Osteocyte (in vitro differentiated cells): Measurements from ENCODE around the gene CCDC187. TPM values are rescaled to one million over a fixed set of nuclear protein-coding genes. Genes with fewer than 3 reads are reported as not detected.

Experiments used
- DNase-seq: peaks from one replicate; pipeline ENCODE4 v3.0.0; 2021; ENCODE audit warnings: mixed read lengths; ENCODE audit not compliant: unreplicated experiment; ENCODE audit errors: extremely low spot score
- H3K27ac Mint-ChIP-seq: one replicate; pipeline ENCODE4 v1.8.0; 2021; ENCODE audit warnings: mild to moderate bottlenecking, mixed read lengths; ENCODE audit not compliant: unreplicated experiment
- H3K27me3 Mint-ChIP-seq: one replicate; pipeline ENCODE4 v1.8.0; 2021; ENCODE audit warnings: mixed read lengths; ENCODE audit not compliant: unreplicated experiment
- H3K36me3 Mint-ChIP-seq: one replicate; pipeline ENCODE4 v1.8.0; 2021; ENCODE audit warnings: mixed read lengths; ENCODE audit not compliant: unreplicated experiment
- H3K4me1 Mint-ChIP-seq: one replicate; pipeline ENCODE4 v1.8.0; 2021; ENCODE audit warnings: mixed read lengths; ENCODE audit not compliant: unreplicated experiment
- H3K4me3 Mint-ChIP-seq: one replicate; pipeline ENCODE4 v1.8.0; 2021; ENCODE audit warnings: mild to moderate bottlenecking, moderate library complexity, mixed read lengths; ENCODE audit not compliant: unreplicated experiment
- H3K9me3 Mint-ChIP-seq: one replicate; pipeline ENCODE4 v1.8.0; 2021; ENCODE audit warnings: mixed read lengths; ENCODE audit not compliant: unreplicated experiment
- total RNA-seq: library from RNA; stranded (reverse); gene quantifications from 2 replicates; pipeline ENCODE4 v1.2.1, GENCODE V29; 2021
- TF ChIP-seq, protein P1 (sequence below): fragments of 200-600 bp; sonication (generic); IDR thresholded peaks from 2 replicates; pipeline ENCODE4 v1.5.0; 2021; ENCODE audit warnings: antibody characterized with exemption, mild to moderate bottlenecking, moderate library complexity

CCDC187 gene
- total RNA-seq, 1 donor from 2014 or later, result not detected

DNA sequence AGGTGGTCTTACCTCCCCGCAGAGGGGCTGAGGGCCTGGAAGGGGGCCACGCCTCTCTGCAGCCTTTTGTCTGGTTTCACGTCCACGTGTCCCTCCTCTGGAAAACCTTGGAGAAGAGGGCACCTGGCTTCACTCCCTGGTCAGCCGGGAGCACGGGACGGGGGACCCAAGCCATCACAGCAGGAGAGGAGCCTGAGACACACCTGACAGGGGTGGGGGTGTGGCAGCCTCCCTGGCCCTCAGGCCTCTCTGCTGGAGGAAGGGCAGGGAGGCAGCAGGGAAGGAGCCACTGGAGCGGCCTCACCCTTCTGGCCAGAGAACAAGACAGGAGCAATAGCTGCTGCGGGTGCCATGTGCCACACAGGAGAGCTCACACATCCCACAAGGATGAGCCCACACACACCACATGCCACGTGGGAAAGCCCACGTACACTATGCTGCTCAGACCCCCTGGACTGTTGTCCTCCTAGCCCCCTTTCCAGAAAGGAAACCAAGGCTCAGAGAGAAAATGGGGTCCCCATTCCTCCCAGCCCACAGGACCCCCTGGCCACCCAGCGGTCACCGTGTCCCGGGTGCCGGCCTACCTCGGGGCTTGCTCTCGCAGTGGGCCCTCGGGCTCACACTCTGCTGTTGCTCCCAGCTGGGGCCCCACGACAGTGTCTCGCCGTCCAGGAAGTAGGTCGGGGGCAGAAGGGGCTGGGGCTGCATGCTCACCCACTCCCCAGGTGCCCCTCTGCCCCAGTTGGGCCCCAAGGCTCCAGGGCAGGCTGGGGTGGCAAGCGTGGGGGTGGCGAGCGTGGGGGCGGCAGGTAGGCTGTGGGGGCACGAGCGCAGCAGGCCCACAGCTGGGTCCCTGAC is 18.2 kb downstream of the CCDC187 start:
- Mint-ChIP-seq H3K4me3 (no peak overlapping the region), H3K27ac (no peak overlapping the region), H3K9me3 (no peaks in the 10 kb centered on the region), H3K27me3 (peaks cover 13% of the 10 kb centered on the region), H3K4me1 (peaks cover 5% of the 10 kb centered on the region), H3K36me3 (peaks cover 2% of the 10 kb centered on the region)
- TF ChIP-seq, protein P1, sequence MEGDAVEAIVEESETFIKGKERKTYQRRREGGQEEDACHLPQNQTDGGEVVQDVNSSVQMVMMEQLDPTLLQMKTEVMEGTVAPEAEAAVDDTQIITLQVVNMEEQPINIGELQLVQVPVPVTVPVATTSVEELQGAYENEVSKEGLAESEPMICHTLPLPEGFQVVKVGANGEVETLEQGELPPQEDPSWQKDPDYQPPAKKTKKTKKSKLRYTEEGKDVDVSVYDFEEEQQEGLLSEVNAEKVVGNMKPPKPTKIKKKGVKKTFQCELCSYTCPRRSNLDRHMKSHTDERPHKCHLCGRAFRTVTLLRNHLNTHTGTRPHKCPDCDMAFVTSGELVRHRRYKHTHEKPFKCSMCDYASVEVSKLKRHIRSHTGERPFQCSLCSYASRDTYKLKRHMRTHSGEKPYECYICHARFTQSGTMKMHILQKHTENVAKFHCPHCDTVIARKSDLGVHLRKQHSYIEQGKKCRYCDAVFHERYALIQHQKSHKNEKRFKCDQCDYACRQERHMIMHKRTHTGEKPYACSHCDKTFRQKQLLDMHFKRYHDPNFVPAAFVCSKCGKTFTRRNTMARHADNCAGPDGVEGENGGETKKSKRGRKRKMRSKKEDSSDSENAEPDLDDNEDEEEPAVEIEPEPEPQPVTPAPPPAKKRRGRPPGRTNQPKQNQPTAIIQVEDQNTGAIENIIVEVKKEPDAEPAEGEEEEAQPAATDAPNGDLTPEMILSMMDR, result no peak
- no peak for DNase-seq

DNA sequence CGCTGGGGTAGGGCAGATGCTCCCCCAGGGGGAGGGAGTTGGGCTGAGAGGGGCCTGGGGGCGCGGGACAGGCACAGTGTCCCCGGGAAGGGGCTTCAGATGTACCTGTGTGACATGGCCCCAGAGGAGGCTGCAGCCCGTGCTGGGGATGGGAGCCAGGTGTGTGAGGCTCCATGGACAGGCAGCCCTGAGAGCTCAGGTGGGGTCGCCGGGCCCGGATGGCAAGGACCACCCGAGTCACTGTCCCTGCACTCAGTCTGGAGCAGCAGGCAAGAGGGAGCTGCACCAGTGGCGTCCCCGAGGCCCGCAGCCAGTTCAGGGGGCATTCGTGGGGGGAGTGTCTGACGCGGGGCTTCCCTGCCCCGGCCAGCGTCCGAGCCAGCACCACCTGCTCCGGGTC is 18.9 kb downstream of the CCDC187 start:
- Mint-ChIP-seq H3K36me3 (peaks cover 2% of the 10 kb centered on the region), H3K9me3 (no peaks in the 10 kb centered on the region), H3K27me3 (peaks cover 13% of the 10 kb centered on the region), H3K4me3 (no peak overlapping the region), H3K4me1 (peaks cover 5% of the 10 kb centered on the region), H3K27ac (no peak overlapping the region)
- DNase-seq, result no peak
- TF ChIP-seq, protein P1, result no peak

- H3K36me3 Mint-ChIP-seq, result peaks cover 2% of the 10 kb centered on the region
- no peak overlapping the region for H3K4me3 Mint-ChIP-seq
- peaks cover 5% of the 10 kb centered on the region for H3K4me1 Mint-ChIP-seq
- TF ChIP-seq, protein P1, result no peak
- no peaks in the 10 kb centered on the region for H3K9me3 Mint-ChIP-seq
- DNase-seq, result no peak
- no peak overlapping the region for H3K27ac Mint-ChIP-seq
- H3K27me3 Mint-ChIP-seq, result peaks cover 13% of the 10 kb centered on the region
Measured at GRCh38 chr9:136284311-136284710, 19.6 kb downstream of the CCDC187 start.

GRCh38 chr9:136283291-136284235 is 20.3 kb downstream of the CCDC187 start:
- DNase-seq, result peak; percentile 92
- H3K27me3 Mint-ChIP-seq, result peaks cover 16% of the 10 kb centered on the region
- no peaks in the 10 kb centered on the region for H3K9me3 Mint-ChIP-seq
- TF ChIP-seq, protein P1, result peak; percentile 93
- H3K36me3 Mint-ChIP-seq, result peaks cover 2% of the 10 kb centered on the region
- H3K4me3 Mint-ChIP-seq, result no peak overlapping the region
- H3K4me1 Mint-ChIP-seq, result peaks cover 5% of the 10 kb centered on the region
- H3K27ac Mint-ChIP-seq, result no peak overlapping the region
